A549 (cell line): ENCODE measurements around the gene TLNRD1.

Experiments used
- BHLHE40 ChIP-seq: IDR thresholded peaks from 2 replicates; pipeline ENCODE4 v1.6.1; 2012; ENCODE audit warnings: low read depth, low read length, inconsistent platforms
- E2F6 ChIP-seq: IDR thresholded peaks from 2 replicates; pipeline ENCODE4 v1.6.1; 2012; ENCODE audit warnings: low read depth, borderline replicate concordance
- USF2 ChIP-seq: fragments of 450-650 bp; IDR thresholded peaks from 2 replicates; pipeline ENCODE4 v1.6.1; 2014; ENCODE audit warnings: antibody characterized with exemption

GRCh38 chr15:81012588-81012987, 11.9 kb downstream of the TLNRD1 start:
- TF ChIP-seq E2F6 (no peak), USF2 (no peak), BHLHE40 (no peak)
